Neural cell (in vitro differentiated cells): ENCODE data around the gene HDAC3. TPM values are rescaled to one million over a fixed set of nuclear protein-coding genes. Genes with fewer than 3 reads are reported as not detected.
"Not testable (repeated sequence)": the region's sequence is repeated elsewhere in the genome, so short reads cannot be mapped to it uniquely, and the experiment has no call there.

Experiments
- H2AFZ ChIP-seq: fragments of 200-600, 300-800 bp; sonication (generic), shearing (Covaris generic); 2 replicates; pipeline ENCODE4 v1.6.0; 2014; ENCODE audit warnings: low read depth, mild to moderate bottlenecking, antibody characterized with exemption, low read length, moderate library complexity
- H3F3A ChIP-seq: fragments of 200-600 bp; shearing (Covaris generic); 2 replicates; pipeline ENCODE4 v1.6.1; 2016; ENCODE audit warnings: mild to moderate bottlenecking, moderate library complexity, mixed read lengths, antibody characterized with exemption, low read length; ENCODE audit not compliant: insufficient read depth, poor library complexity, severe bottlenecking
- H3K27ac ChIP-seq: fragments of 200-600, 300-800 bp; sonication (generic), shearing (Covaris generic); 2 replicates; pipeline ENCODE4 v1.5.1; 2014; ENCODE audit warnings: mild to moderate bottlenecking, low read length, moderate library complexity
- H3K27me3 ChIP-seq: fragments of 300-800, 200-600 bp; sonication (generic), shearing (Covaris generic); 2 replicates; pipeline ENCODE4 v1.6.0; 2014; ENCODE audit warnings: mild to moderate bottlenecking, low read depth, low read length, moderate library complexity; ENCODE audit not compliant: insufficient read depth
- H3K36me3 ChIP-seq: fragments of 300-800, 200-600 bp; sonication (generic), shearing (Covaris generic); 2 replicates; pipeline ENCODE4 v1.5.1; 2014; ENCODE audit warnings: mild to moderate bottlenecking, antibody characterized with exemption, low read length, moderate library complexity; ENCODE audit not compliant: insufficient read depth
- H3K4me2 ChIP-seq: fragments of 300-800, 200-600 bp; sonication (generic), shearing (Covaris generic); 2 replicates; pipeline ENCODE4 v1.6.0; 2014; ENCODE audit warnings: mild to moderate bottlenecking, low read length
- H3K4me3 ChIP-seq: fragments of 300-800, 200-600 bp; sonication (generic), shearing (Covaris generic); 2 replicates; pipeline ENCODE4 v1.5.1; 2014; ENCODE audit warnings: mild to moderate bottlenecking, low read length, moderate library complexity
- H3K79me2 ChIP-seq: fragments of 200-600 bp; shearing (Covaris generic); replicated peaks from 2 replicates; pipeline ENCODE4 v1.6.0; 2014; ENCODE audit warnings: mild to moderate bottlenecking, low read length, moderate library complexity; ENCODE audit not compliant: insufficient read depth
- H3K9ac ChIP-seq: fragments of 300-800, 200-600 bp; sonication (generic), shearing (Covaris generic); 2 replicates; pipeline ENCODE4 v1.6.1; 2016; ENCODE audit warnings: mild to moderate bottlenecking, low read length, mixed read lengths
- H3K9me2 ChIP-seq: fragments of 200-600 bp; shearing (Covaris generic); 2 replicates; pipeline ENCODE4 v1.6.1; 2016; ENCODE audit warnings: mild to moderate bottlenecking, low read length, mixed read lengths; ENCODE audit not compliant: insufficient read depth
- H3K9me3 ChIP-seq: fragments of 200-600, 300-800 bp; sonication (generic), shearing (Covaris generic); 2 replicates; pipeline ENCODE4 v1.6.1; 2016; ENCODE audit warnings: mild to moderate bottlenecking, mixed run types, low read length, moderate library complexity, mixed read lengths
- H4K20me1 ChIP-seq: fragments of 200-600 bp; shearing (Covaris generic); 2 replicates; pipeline ENCODE4 v1.6.1; 2016; ENCODE audit warnings: mild to moderate bottlenecking, mixed run types; ENCODE audit not compliant: insufficient read depth
- EP300 ChIP-seq: fragments of 450-650 bp; conservative IDR thresholded peaks from 2 replicates; pipeline ENCODE4 v1.6.1; 2014; ENCODE audit warnings: antibody characterized with exemption, mild to moderate bottlenecking, moderate library complexity; ENCODE audit not compliant: poor library complexity, severe bottlenecking
- EZH2 ChIP-seq: fragments of 200-600, 300-800 bp; shearing (Covaris generic), sonication (generic); IDR thresholded peaks from 2 replicates; pipeline ENCODE4 v1.6.1; 2014; ENCODE audit warnings: antibody characterized with exemption, low read length, borderline replicate concordance, mild to moderate bottlenecking; ENCODE audit not compliant: insufficient read depth, poor library complexity, severe bottlenecking
- MXI1 ChIP-seq: fragments of 450-650 bp; conservative IDR thresholded peaks from 2 replicates; pipeline ENCODE4 v1.6.1; 2014; ENCODE audit warnings: antibody characterized with exemption, mild to moderate bottlenecking; ENCODE audit not compliant: poor library complexity, severe bottlenecking
- POLR2AphosphoS5 ChIP-seq: IDR thresholded peaks from 2 replicates; pipeline ENCODE4 v1.6.1; 2012
- RAD21 ChIP-seq: fragments of 450-650 bp; conservative IDR thresholded peaks from 2 replicates; pipeline ENCODE4 v1.6.1; 2014; ENCODE audit warnings: antibody characterized with exemption, mild to moderate bottlenecking, moderate library complexity
- SMC3 ChIP-seq: fragments of 450-650 bp; conservative IDR thresholded peaks from 2 replicates; pipeline ENCODE4 v1.6.1; 2014; ENCODE audit warnings: antibody characterized with exemption, mild to moderate bottlenecking, moderate library complexity; ENCODE audit not compliant: poor library complexity
- TAF1 ChIP-seq: IDR thresholded peaks from 2 replicates; pipeline ENCODE4 v1.6.1; 2012; ENCODE audit warnings: low read depth
- polyA plus RNA-seq: library from polyadenylated mRNA; depleted of rRNA; stranded (reverse); fragments of >200 nt; gene quantifications from 2 replicates; pipeline ENCODE4 v1.2.3, GENCODE V29; 2014
- TF ChIP-seq, protein P1 (sequence below): IDR thresholded peaks from 2 replicates; pipeline ENCODE4 v1.6.1; 2012; ENCODE audit warnings: borderline replicate concordance
- TF ChIP-seq, protein P2 (sequence below): fragments of 450-650 bp; IDR thresholded peaks from 2 replicates; pipeline ENCODE4 v1.5.1; 2014; ENCODE audit warnings: antibody characterized with exemption, mild to moderate bottlenecking, moderate library complexity; ENCODE audit not compliant: poor library complexity, severe bottlenecking

HDAC3 gene
- polyA plus RNA-seq, 1 donor from 2014 or later = 115 TPM

DNA sequence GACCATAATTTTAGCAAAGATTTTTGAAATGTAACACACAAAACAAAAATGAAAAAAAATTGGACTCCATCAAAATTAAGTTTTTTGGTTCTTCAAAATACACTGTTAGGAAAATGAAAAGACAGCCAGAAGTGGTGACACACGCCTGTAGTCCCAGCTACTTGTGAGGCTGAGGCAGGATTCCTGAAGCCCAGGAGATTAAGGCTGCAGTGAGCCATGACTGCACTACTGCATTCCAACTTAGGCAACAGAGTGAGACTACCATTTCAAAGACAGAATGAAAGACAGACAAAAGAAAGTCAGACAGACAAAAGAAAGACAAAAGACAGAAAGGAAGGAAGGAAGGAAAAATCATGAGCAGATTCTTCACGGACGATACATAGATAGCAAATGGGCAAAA is 25.4 kb downstream of the HDAC3 start:
- H3K36me3 ChIP-seq = no peaks in the 10 kb centered on the region
- H3K4me2 ChIP-seq = no peak overlapping the region
- H2AFZ ChIP-seq = no peak overlapping the region
- no peak overlapping the region for H3K4me3 ChIP-seq
- H3F3A ChIP-seq = no peaks in the 10 kb centered on the region
- H3K9ac ChIP-seq = no peak overlapping the region
- peaks cover 29% of the 10 kb centered on the region for H3K79me2 ChIP-seq
- no peaks in the 10 kb centered on the region for H3K9me2 ChIP-seq
- no peak overlapping the region for H3K27ac ChIP-seq
- no peaks in the 10 kb centered on the region for H3K9me3 ChIP-seq
- H4K20me1 ChIP-seq = no peaks in the 10 kb centered on the region
- H3K27me3 ChIP-seq = no peaks in the 10 kb centered on the region
- TF ChIP-seq, protein P1, sequence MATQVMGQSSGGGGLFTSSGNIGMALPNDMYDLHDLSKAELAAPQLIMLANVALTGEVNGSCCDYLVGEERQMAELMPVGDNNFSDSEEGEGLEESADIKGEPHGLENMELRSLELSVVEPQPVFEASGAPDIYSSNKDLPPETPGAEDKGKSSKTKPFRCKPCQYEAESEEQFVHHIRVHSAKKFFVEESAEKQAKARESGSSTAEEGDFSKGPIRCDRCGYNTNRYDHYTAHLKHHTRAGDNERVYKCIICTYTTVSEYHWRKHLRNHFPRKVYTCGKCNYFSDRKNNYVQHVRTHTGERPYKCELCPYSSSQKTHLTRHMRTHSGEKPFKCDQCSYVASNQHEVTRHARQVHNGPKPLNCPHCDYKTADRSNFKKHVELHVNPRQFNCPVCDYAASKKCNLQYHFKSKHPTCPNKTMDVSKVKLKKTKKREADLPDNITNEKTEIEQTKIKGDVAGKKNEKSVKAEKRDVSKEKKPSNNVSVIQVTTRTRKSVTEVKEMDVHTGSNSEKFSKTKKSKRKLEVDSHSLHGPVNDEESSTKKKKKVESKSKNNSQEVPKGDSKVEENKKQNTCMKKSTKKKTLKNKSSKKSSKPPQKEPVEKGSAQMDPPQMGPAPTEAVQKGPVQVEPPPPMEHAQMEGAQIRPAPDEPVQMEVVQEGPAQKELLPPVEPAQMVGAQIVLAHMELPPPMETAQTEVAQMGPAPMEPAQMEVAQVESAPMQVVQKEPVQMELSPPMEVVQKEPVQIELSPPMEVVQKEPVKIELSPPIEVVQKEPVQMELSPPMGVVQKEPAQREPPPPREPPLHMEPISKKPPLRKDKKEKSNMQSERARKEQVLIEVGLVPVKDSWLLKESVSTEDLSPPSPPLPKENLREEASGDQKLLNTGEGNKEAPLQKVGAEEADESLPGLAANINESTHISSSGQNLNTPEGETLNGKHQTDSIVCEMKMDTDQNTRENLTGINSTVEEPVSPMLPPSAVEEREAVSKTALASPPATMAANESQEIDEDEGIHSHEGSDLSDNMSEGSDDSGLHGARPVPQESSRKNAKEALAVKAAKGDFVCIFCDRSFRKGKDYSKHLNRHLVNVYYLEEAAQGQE = no peak
- TF ChIP-seq MXI1 (no peak), EP300 (no peak), EZH2 (no peak), POLR2AphosphoS5 (no peak), RAD21 (no peak), SMC3 (no peak), TAF1 (no peak)
- TF ChIP-seq, protein P2, sequence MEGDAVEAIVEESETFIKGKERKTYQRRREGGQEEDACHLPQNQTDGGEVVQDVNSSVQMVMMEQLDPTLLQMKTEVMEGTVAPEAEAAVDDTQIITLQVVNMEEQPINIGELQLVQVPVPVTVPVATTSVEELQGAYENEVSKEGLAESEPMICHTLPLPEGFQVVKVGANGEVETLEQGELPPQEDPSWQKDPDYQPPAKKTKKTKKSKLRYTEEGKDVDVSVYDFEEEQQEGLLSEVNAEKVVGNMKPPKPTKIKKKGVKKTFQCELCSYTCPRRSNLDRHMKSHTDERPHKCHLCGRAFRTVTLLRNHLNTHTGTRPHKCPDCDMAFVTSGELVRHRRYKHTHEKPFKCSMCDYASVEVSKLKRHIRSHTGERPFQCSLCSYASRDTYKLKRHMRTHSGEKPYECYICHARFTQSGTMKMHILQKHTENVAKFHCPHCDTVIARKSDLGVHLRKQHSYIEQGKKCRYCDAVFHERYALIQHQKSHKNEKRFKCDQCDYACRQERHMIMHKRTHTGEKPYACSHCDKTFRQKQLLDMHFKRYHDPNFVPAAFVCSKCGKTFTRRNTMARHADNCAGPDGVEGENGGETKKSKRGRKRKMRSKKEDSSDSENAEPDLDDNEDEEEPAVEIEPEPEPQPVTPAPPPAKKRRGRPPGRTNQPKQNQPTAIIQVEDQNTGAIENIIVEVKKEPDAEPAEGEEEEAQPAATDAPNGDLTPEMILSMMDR = no peak

- peaks cover 25% of the 10 kb centered on the region for H3K79me2 ChIP-seq
Measured at GRCh38 chr5:141609921-141610320, 26.7 kb downstream of the HDAC3 start.

DNA sequence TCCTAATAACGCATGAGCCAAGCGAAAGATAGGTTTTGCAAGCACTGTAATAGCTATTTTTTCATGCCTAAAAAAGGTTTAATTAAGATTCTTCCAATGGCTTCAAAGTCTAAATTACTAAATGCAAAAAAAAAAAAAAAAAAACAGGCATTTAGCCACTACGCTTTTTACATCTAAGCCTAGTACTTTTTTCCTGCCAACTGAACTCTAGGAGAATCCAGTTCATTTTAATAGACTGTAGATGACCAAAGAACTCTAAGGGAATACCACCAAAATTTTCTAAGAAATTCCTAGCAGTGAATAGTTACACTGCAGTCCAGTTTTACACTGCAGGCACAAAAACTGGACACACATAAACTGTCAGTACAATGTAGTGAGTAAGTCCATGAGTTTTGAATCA is 27.6 kb downstream of the HDAC3 start:
- TF ChIP-seq TAF1 (no peak), SMC3 (no peak), POLR2AphosphoS5 (no peak), MXI1 (no peak), EP300 (no peak), EZH2 (no peak), RAD21 (no peak)
- TF ChIP-seq, protein P1 = no peak
- TF ChIP-seq, protein P2 = no peak
- H3K4me2 ChIP-seq = no peak overlapping the region
- no peak overlapping the region for H3K9ac ChIP-seq

More at GRCh38 chr5:141609921-141610320, 26.7 kb downstream of the HDAC3 start:
- not testable (repeated sequence) for H2AFZ ChIP-seq, H3K36me3 ChIP-seq, H4K20me1 ChIP-seq, H3K9me3 ChIP-seq, H3K27ac ChIP-seq, H3F3A ChIP-seq, H3K27me3 ChIP-seq, H3K4me2 ChIP-seq, H3K4me3 ChIP-seq, H3K9me2 ChIP-seq, H3K9ac ChIP-seq

More for the DNA sequence above, 27.6 kb downstream of the HDAC3 start:
- H3K79me2 ChIP-seq = peaks cover 17% of the 10 kb centered on the region
- no peaks in the 10 kb centered on the region for H3K27me3 ChIP-seq
- H4K20me1 ChIP-seq = no peaks in the 10 kb centered on the region
- no peaks in the 10 kb centered on the region for H3K9me2 ChIP-seq
- H3K27ac ChIP-seq = no peak overlapping the region
- no peaks in the 10 kb centered on the region for H3K9me3 ChIP-seq
- no peak overlapping the region for H3K4me3 ChIP-seq
- H3K36me3 ChIP-seq = no peaks in the 10 kb centered on the region
- H3F3A ChIP-seq = no peaks in the 10 kb centered on the region
- no peak overlapping the region for H2AFZ ChIP-seq
